ENCODE results near the gene PUS1. TPM values are rescaled to one million over a fixed set of nuclear protein-coding genes. Genes with fewer than 3 reads are reported as not detected.

Gene PUS1
- total and polyA plus RNA-seq, 2 of the 8 experiments (the other 6 are each of a cell fraction or from before 2014, with no cell fraction given): 48.1 to 81.2 TPM

- no peak for TF ChIP-seq GTF2F1 (IDR thresholded peaks at IDR 0.05; ENCODE audit: borderline replicate concordance, low read depth, low read length)
- no peak for TF ChIP-seq RXRA (IDR thresholded peaks at IDR 0.05; ENCODE audit: insufficient read depth, low read depth, low read length)
- TF ChIP-seq HDAC2 (IDR thresholded peaks at IDR 0.05; ENCODE audit: borderline replicate concordance in 1 of 2, low read depth in 2 of 2, low read length in 2 of 2): no peak
- TF ChIP-seq, protein P1, sequence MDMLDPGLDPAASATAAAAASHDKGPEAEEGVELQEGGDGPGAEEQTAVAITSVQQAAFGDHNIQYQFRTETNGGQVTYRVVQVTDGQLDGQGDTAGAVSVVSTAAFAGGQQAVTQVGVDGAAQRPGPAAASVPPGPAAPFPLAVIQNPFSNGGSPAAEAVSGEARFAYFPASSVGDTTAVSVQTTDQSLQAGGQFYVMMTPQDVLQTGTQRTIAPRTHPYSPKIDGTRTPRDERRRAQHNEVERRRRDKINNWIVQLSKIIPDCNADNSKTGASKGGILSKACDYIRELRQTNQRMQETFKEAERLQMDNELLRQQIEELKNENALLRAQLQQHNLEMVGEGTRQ (IDR thresholded peaks at IDR 0.05; ENCODE audit: low read length): no peak
These were observed 32.8 kb upstream of the PUS1 start (continued) for GRCh38 chr12:131896080-131896810.
